ENCODE results near the gene ACBD4. TPM values are rescaled to one million over a fixed set of nuclear protein-coding genes. Genes with fewer than 3 reads are reported as not detected.

Gene ACBD4
- polyA plus RNA-seq, 1 donor from 2014 or later, result 3.1 TPM

- Histone ChIP-seq H3K4me2 (ENCODE audit: low read length) (no peak overlapping the region), H3K79me2 (replicated peaks; ENCODE audit: insufficient read depth, low read length) (no peaks in the 10 kb centered on the region), H3K36me3 (ENCODE audit: insufficient read depth, low read length) (no peaks in the 10 kb centered on the region), H3F3A (ENCODE audit: insufficient read depth, low read length, poor library complexity, severe bottlenecking) (no peaks in the 10 kb centered on the region), H3K9ac (ENCODE audit: low read length) (no peak overlapping the region), H3K27ac (ENCODE audit: low read length) (no peak overlapping the region), H4K20me1 (ENCODE audit: insufficient read depth) (no peaks in the 10 kb centered on the region), H3K9me3 (ENCODE audit: low read length) (no peaks in the 10 kb centered on the region), H2AFZ (ENCODE audit: low read depth, low read length) (no peak overlapping the region), H3K4me3 (ENCODE audit: low read length) (no peak overlapping the region), H3K9me2 (ENCODE audit: insufficient read depth, low read length) (no peaks in the 10 kb centered on the region), H3K27me3 (ENCODE audit: insufficient read depth, low read depth, low read length) (no peaks in the 10 kb centered on the region)
- no peak for TF ChIP-seq EP300 (conservative IDR thresholded peaks at IDR 0.05; ENCODE audit: poor library complexity, severe bottlenecking)
- TF ChIP-seq REST (IDR thresholded peaks at IDR 0.05; ENCODE audit: borderline replicate concordance), result no peak
- no peak for TF ChIP-seq RAD21 (conservative IDR thresholded peaks at IDR 0.05)
- no peak for TF ChIP-seq TAF1 (IDR thresholded peaks at IDR 0.05; ENCODE audit: low read depth)
- TF ChIP-seq POLR2AphosphoS5 (IDR thresholded peaks at IDR 0.05), result no peak
- TF ChIP-seq, protein P1, sequence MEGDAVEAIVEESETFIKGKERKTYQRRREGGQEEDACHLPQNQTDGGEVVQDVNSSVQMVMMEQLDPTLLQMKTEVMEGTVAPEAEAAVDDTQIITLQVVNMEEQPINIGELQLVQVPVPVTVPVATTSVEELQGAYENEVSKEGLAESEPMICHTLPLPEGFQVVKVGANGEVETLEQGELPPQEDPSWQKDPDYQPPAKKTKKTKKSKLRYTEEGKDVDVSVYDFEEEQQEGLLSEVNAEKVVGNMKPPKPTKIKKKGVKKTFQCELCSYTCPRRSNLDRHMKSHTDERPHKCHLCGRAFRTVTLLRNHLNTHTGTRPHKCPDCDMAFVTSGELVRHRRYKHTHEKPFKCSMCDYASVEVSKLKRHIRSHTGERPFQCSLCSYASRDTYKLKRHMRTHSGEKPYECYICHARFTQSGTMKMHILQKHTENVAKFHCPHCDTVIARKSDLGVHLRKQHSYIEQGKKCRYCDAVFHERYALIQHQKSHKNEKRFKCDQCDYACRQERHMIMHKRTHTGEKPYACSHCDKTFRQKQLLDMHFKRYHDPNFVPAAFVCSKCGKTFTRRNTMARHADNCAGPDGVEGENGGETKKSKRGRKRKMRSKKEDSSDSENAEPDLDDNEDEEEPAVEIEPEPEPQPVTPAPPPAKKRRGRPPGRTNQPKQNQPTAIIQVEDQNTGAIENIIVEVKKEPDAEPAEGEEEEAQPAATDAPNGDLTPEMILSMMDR (IDR thresholded peaks at IDR 0.05; ENCODE audit: poor library complexity, severe bottlenecking), result no peak
- no peak for TF ChIP-seq SMC3 (conservative IDR thresholded peaks at IDR 0.05; ENCODE audit: poor library complexity)
- no peak for TF ChIP-seq MXI1 (conservative IDR thresholded peaks at IDR 0.05; ENCODE audit: poor library complexity, severe bottlenecking)
Observed at GRCh38 chr17:45168991-45169752, 33.7 kb downstream of the ACBD4 start.

DNA sequence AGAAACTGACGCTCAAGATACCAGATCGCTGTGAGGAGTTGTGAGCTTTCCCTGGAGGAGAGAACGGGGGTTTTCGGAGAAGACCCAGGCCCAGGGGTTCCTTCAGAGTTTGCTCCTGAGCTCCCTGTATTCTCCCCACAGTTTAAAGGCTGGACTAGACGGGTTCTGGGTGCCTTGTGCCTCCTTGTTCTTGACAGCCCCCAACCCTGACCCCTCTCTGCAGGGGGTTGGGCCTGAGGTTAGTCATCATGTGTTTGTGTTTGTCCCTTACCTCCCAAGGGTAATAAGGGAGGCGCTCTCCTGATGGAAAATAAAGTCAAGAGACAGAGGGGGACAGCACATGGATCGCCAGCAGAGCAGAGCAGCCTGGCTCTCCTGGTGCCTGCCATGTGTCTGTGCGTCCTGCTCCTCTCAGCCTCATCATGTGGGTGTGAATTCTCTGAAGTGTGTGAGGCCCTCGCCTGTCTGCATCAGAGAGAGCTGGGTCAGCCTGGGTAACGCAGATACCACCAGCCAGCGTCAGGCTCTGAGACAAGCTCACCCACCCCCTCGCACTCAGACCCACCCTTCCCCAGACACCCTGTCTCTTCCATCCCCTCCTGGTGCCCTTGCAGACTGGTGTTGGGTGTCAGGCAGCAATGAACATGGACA is 34.9 kb downstream of the ACBD4 start:
- Histone ChIP-seq H2AFZ (ENCODE audit: low read depth, low read length) (no peak overlapping the region), H3K36me3 (ENCODE audit: insufficient read depth, low read length) (no peaks in the 10 kb centered on the region), H3K4me3 (ENCODE audit: low read length) (no peak overlapping the region), H3K9me2 (ENCODE audit: insufficient read depth, low read length) (no peaks in the 10 kb centered on the region), H3F3A (ENCODE audit: insufficient read depth, low read length, poor library complexity, severe bottlenecking) (no peaks in the 10 kb centered on the region), H4K20me1 (ENCODE audit: insufficient read depth) (no peaks in the 10 kb centered on the region), H3K4me2 (ENCODE audit: low read length) (no peak overlapping the region), H3K27me3 (ENCODE audit: insufficient read depth, low read depth, low read length) (no peaks in the 10 kb centered on the region), H3K79me2 (replicated peaks; ENCODE audit: insufficient read depth, low read length) (no peaks in the 10 kb centered on the region), H3K9ac (ENCODE audit: low read length) (no peak overlapping the region), H3K9me3 (ENCODE audit: low read length) (no peaks in the 10 kb centered on the region), H3K27ac (ENCODE audit: low read length) (no peak overlapping the region)
- TF ChIP-seq EZH2 (IDR thresholded peaks at IDR 0.05; ENCODE audit: borderline replicate concordance, insufficient read depth, low read length, poor library complexity, severe bottlenecking) (no peak), REST (IDR thresholded peaks at IDR 0.05; ENCODE audit: borderline replicate concordance) (no peak), MXI1 (conservative IDR thresholded peaks at IDR 0.05; ENCODE audit: poor library complexity, severe bottlenecking) (no peak), RAD21 (conservative IDR thresholded peaks at IDR 0.05) (no peak), SMC3 (conservative IDR thresholded peaks at IDR 0.05; ENCODE audit: poor library complexity) (no peak), POLR2AphosphoS5 (IDR thresholded peaks at IDR 0.05) (no peak), TAF1 (IDR thresholded peaks at IDR 0.05; ENCODE audit: low read depth) (no peak), EP300 (conservative IDR thresholded peaks at IDR 0.05; ENCODE audit: poor library complexity, severe bottlenecking) (no peak)
- TF ChIP-seq, protein P1 (IDR thresholded peaks at IDR 0.05; ENCODE audit: poor library complexity, severe bottlenecking), result no peak

Measured in neural cell (in vitro differentiated cells).